AG20443 (cell line): Measurements from ENCODE around the gene PPP6R2.

Experiments used
- DNase-seq: peaks from one replicate; pipeline ENCODE4 v3.0.0; 2012; ENCODE audit warnings: low spot score, mixed read lengths

The PPP6R2 gene

GRCh38 chr22:50487290-50488005, 144.3 kb downstream of the PPP6R2 start:
- DNase-seq, result no peak

GRCh38 chr22:50488006-50488677, 145.0 kb downstream of the PPP6R2 start:
- no peak for DNase-seq

- no peak for DNase-seq
Measured at GRCh38 chr22:50488886-50489285, 145.8 kb downstream of the PPP6R2 start.

- no peak for DNase-seq
Measured at GRCh38 chr22:50489363-50490243, 146.5 kb downstream of the PPP6R2 start.

GRCh38 chr22:50490531-50491308, 147.6 kb downstream of the PPP6R2 start:
- no peak for DNase-seq
